CD4-positive, alpha-beta T cell treated with Interleukin-1 beta for 1 hour (primary cell): Measurements from ENCODE around the gene NDUFA11.
"Not testable (repeated sequence)": the region's sequence is repeated elsewhere in the genome, so short reads cannot be mapped to it uniquely, and the experiment has no call there.

ENCODE experiments used
- DNase-seq, 2 donors: peaks; one replicate each; pipeline ENCODE4 v3.0.0-alpha.2; 2020 to 2022

The NDUFA11 gene

GRCh38 chr19:5851302-5851701 is 52.3 kb downstream of the NDUFA11 start, which contains the start of gene FUT3:
Gene FUT3 (minus strand): TSS chr19:5851449.
- DNase-seq = no peak

DNA sequence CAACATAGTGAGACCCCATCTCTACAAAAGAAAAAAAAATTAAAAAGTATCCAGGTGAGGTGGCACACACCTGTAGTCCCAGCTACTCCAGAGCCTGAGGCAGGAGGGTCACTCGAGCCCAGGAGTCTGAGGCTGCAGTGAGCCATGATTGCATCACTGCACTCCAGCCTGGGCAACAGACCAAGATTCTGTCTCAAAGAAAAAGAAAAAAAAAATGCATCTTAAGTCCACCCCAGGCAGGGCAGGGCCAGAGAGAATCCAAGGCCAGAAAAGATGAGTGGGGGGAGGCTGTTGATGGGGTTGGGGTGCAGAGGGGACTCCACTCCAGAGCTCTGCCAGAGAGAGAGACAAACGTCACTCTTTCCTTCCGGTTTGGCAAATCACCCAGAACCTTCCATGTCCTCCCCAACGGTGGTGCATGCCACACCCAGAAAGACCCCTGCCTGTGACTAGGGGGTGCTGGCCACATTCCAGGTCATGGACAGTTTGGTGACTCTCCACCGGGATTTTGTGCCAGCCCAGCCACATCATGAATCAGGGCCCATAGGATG is 52.8 kb downstream of the NDUFA11 start:
- DNase-seq = no peak

GRCh38 chr19:5850189-5850588 is 53.4 kb downstream of the NDUFA11 start:
- DNase-seq = no peak

DNA sequence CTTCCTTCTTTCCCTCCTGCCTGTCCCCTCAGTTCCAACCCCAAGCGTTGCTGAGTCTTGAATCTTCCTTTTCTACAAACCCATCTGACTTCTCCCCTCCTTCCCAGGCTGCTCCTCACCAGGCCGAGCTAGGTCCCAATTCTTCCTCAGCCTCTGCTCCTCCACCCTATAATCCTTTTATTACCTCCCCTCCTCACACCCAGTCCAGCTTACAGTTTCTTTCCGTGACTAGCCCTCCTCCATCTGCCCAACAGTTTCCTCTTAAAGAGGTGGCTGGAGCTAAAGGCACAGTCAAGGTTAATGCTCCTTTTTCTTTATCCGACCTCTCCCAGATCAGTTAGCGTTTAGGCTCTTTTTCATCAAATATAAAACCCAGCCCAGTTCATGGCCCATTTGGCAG is 55.0 kb downstream of the NDUFA11 start:
- not testable (repeated sequence) for DNase-seq

- DNase-seq = not testable (repeated sequence)
Measured at GRCh38 chr19:5847846-5848245, 55.7 kb downstream of the NDUFA11 start.
